Stomach (tissue), 9 donors: ENCODE results near the gene PRRX1. TPM values are rescaled to one million over a fixed set of nuclear protein-coding genes. Genes with fewer than 3 reads are reported as not detected.

Source experiments
- DNase-seq, 2 donors: peaks; one replicate each; pipeline versions ENCODE4 v3.0.0 to v3.0.0-alpha.2; 2013 to 2019
- H3K27ac ChIP-seq, 5 donors: fragments of 200-600 bp in 4 of 5; sonication (generic) in 4 of 5; one replicate each; pipeline ENCODE4 v1.5.1; 2013 to 2019; ENCODE audit warnings: mild to moderate bottlenecking in 1 of 5, moderate library complexity in 1 of 5
- H3K27me3 ChIP-seq, 3 donors: fragments of 200-600 bp; sonication (generic); one replicate each; pipeline ENCODE4 v1.5.1; 2017 to 2019; ENCODE audit warnings: mixed run types in 1 of 3
- H3K36me3 ChIP-seq, 4 donors: fragments of 200-600 bp; sonication (generic); 1 replicate in 3 of 4; 2 replicates in 1 of 4; pipeline ENCODE4 v1.5.1; 2016 to 2019
- H3K4me1 ChIP-seq, 4 donors: fragments of 200-600 bp; sonication (generic); one replicate each; pipeline ENCODE4 v1.5.1; 2016 to 2019
- H3K4me3 ChIP-seq, 4 donors: fragments of 200-600 bp; sonication (generic) in 3 of 4; one replicate each; pipeline ENCODE4 v1.5.1; 2016 to 2019; ENCODE audit warnings: mild to moderate bottlenecking in 1 of 4
- H3K9me3 ChIP-seq, 4 donors: fragments of 200-600 bp; sonication (generic); one replicate each; pipeline ENCODE4 v1.5.1; 2016 to 2019
- CTCF ChIP-seq, 7 experiments: fragments of 450-650 bp in 4 of 7; fragments of 200-600 bp in 3 of 7; sonication (generic) in 3 of 7; IDR thresholded peaks; one replicate each; pipeline ENCODE4 v1.5.1; 2016 to 2019; ENCODE audit warnings: antibody characterized with exemption in 7 of 7, control low read depth in 2 of 7, mild to moderate bottlenecking in 1 of 7
- EP300 ChIP-seq: sonication (generic); formaldehyde crosslinking; IDR thresholded peaks from one replicate; pipeline ENCODE4 v1.6.1; 2017; ENCODE audit warnings: antibody characterized with exemption
- POLR2A ChIP-seq, 4 donors: fragments of 450-650 bp; IDR thresholded peaks; one replicate each; pipeline ENCODE4 v1.6.1; 2016; ENCODE audit warnings: antibody characterized with exemption in 4 of 4, control low read depth in 2 of 4, mild to moderate bottlenecking in 1 of 4, moderate library complexity in 1 of 4
- POLR2AphosphoS5 ChIP-seq, 3 donors: sonication (generic); formaldehyde crosslinking; IDR thresholded peaks; one replicate each; pipeline ENCODE4 v1.6.1; 2016; ENCODE audit warnings: antibody characterized with exemption in 3 of 3
- WGBS, 5 donors: extraction: QIAGEN DNeasy Blood & Tissue Kit in 3 of 5; methylation state at CpG; one replicate each; pipeline versions ENCODE4 v1.1.5 to v1.1.7; 2013 to 2018; 5-methylcytosine and 5-hydroxymethylcytosine counted together
- intact Hi-C: fragments of 100-400 bp; cut with DNase I; formaldehyde crosslinking; loops from one replicate; pipeline ENCODE4 v1.15.1; 2023; ENCODE audit warnings: low total_unique reads
- polyA plus RNA-seq, 3 donors: library from polyadenylated mRNA; stranded (reverse); fragments of 200-250 nt; gene quantifications; one replicate each; pipeline ENCODE4 v1.2.3, GENCODE V29; 2013
- total RNA-seq, 5 donors: library from RNA; depleted of rRNA; stranded (reverse); fragments of >200 nt; gene quantifications; one replicate each; pipeline versions ENCODE4 v1.1.0 to v1.2.3, GENCODE V29; 2014 to 2016
- donor health status: healthy with polysubstance abuse.
- donor health status: Bipolar disorder and iron deficiency.
- donor health status: healthy.

Gene PRRX1
- total and polyA plus RNA-seq, 8 donors, result 0.45 to 8.3 (median 1.3) TPM

DNA sequence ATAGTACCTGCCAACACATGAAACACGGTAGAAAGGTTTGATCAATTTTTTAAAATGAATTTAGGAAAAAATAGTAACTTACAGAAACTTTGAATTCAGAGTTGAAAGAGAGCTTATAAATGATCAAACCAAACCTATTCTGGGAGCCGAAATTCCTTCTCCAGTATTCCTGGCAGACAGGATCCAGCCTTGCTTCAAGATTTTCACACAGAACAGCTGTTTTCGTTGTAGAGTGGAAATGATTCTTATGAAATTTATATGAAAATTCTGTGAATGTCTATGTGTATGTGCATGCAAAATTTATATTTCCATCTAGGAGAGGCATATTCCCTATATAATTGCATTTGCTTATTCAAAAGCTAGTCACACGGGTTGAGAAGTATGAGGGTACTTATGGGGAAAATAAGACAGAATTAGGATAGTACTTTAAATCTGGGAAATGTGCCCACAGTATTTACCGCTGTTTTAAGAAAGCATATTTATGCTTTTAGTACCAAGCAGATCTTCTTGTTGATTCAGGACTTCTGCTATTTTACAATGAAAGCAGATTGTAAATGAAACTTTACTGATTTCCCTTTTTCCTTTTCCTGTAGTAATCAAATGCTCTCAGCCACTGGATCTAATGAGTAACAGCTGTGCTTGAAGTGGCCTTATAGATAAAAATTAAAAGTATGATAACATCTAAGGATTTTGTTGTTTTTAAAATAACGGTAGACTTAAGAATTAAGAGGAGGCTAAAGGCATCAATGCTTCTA is 30.4 kb downstream of the PRRX1 start:
- no peaks in the 10 kb centered on the region for H3K27me3 ChIP-seq
- DNase-seq, result peak in 1 of 2 donors; percentile 22
- TF ChIP-seq EP300 (no peak), POLR2A (IDR thresholded peaks at IDR 0.05) (no peak), POLR2AphosphoS5 (IDR thresholded peaks at IDR 0.05) (no peak), CTCF (IDR thresholded peaks at IDR 0.05) (no peak)
- intact Hi-C loops, result no loop called here
- no peaks in the 10 kb centered on the region for H3K4me1 ChIP-seq
- H3K9me3 ChIP-seq, result no peaks in the 10 kb centered on the region
- H3K4me3 ChIP-seq, result no peak overlapping the region
- H3K27ac ChIP-seq, result no peak overlapping the region
- H3K36me3 ChIP-seq, result no peaks in the 10 kb centered on the region
- WGBS, 5 donors, result 67 to 79% (median 75%) methylated on average over 6 of the region's 6 CpGs

DNA sequence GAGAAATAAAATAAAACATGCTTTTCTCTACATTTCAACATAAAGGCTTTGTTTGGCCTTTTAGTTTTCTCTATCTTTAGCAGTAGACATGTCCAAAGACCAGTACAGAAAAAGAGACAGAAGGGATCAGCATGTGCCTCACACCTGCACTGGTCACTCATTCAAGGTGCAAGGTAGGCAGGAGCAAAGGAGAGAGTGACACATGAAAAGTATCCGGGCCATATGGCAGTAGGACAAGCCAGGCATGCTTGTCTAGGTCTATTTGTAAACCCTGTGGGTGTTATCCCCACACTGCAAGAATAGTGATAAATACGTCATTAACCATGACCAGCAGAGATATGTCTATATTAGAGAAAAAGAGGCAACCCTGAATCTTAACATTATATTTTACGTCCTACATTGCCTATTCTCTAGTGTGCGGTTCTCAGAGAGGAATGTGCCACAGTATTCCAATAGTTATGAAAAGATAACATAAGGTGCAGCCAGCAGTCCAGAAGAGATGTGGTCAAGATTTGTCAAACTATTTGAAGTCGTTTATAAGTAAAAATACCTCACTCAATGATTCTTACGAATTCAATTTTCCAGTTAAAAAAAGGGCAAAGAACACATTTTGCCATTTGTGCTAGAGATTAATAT is 32.1 kb downstream of the PRRX1 start:
- Histone ChIP-seq H3K4me3 (no peak overlapping the region), H3K4me1 (no peaks in the 10 kb centered on the region), H3K9me3 (no peaks in the 10 kb centered on the region), H3K27ac (no peak overlapping the region), H3K36me3 (no peaks in the 10 kb centered on the region), H3K27me3 (no peaks in the 10 kb centered on the region)
- TF ChIP-seq EP300 (no peak), POLR2A (IDR thresholded peaks at IDR 0.05) (no peak), CTCF (IDR thresholded peaks at IDR 0.05) (no peak), POLR2AphosphoS5 (IDR thresholded peaks at IDR 0.05) (no peak)
- DNase-seq, result no peak
- WGBS, 5 donors, result 81 to 88% (median 84%) methylated on average over 6 of the region's 6 CpGs
- intact Hi-C loops, result no loop called here

GRCh38 chr1:170696591-170697290 is 32.8 kb downstream of the PRRX1 start:
- TF ChIP-seq POLR2AphosphoS5 (IDR thresholded peaks at IDR 0.05), result no peak
- TF ChIP-seq POLR2A (IDR thresholded peaks at IDR 0.05), result no peak
- no peak for TF ChIP-seq EP300
- TF ChIP-seq CTCF (IDR thresholded peaks at IDR 0.05), result no peak

GRCh38 chr1:170697316-170697715 is 33.4 kb downstream of the PRRX1 start:
- Histone ChIP-seq H3K9me3 (no peaks in the 10 kb centered on the region), H3K4me3 (no peak overlapping the region), H3K27ac (no peak overlapping the region), H3K4me1 (no peaks in the 10 kb centered on the region), H3K36me3 (no peaks in the 10 kb centered on the region), H3K27me3 (no peaks in the 10 kb centered on the region)
- no peak for DNase-seq
- TF ChIP-seq EP300 (no peak), POLR2A (IDR thresholded peaks at IDR 0.05) (no peak), POLR2AphosphoS5 (IDR thresholded peaks at IDR 0.05) (no peak), CTCF (IDR thresholded peaks at IDR 0.05) (no peak)
- intact Hi-C loops, result no loop called here

More at GRCh38 chr1:170696591-170697290, 32.8 kb downstream of the PRRX1 start:
- H3K36me3 ChIP-seq, result no peaks in the 10 kb centered on the region
- intact Hi-C loops, result no loop called here
- no peaks in the 10 kb centered on the region for H3K27me3 ChIP-seq
- H3K4me1 ChIP-seq, result no peaks in the 10 kb centered on the region
- no peak overlapping the region for H3K4me3 ChIP-seq
- H3K9me3 ChIP-seq, result no peaks in the 10 kb centered on the region
- peak in 1 of 2 donors; percentile 26 for DNase-seq
- 26 to 49% (median 39%) methylated on average over 6 of the region's 6 CpGs for WGBS, 5 donors
- no peak overlapping the region for H3K27ac ChIP-seq
